ENCODE results near the gene SUPT6H. TPM values are rescaled to one million over a fixed set of nuclear protein-coding genes. Genes with fewer than 3 reads are reported as not detected.

The SUPT6H gene
- total and polyA plus RNA-seq, 9 of the 15 experiments (the other 6 are each of a cell fraction or from before 2014, with no cell fraction given) = 1.7 to 77.7 (median 49.2) TPM

DNA sequence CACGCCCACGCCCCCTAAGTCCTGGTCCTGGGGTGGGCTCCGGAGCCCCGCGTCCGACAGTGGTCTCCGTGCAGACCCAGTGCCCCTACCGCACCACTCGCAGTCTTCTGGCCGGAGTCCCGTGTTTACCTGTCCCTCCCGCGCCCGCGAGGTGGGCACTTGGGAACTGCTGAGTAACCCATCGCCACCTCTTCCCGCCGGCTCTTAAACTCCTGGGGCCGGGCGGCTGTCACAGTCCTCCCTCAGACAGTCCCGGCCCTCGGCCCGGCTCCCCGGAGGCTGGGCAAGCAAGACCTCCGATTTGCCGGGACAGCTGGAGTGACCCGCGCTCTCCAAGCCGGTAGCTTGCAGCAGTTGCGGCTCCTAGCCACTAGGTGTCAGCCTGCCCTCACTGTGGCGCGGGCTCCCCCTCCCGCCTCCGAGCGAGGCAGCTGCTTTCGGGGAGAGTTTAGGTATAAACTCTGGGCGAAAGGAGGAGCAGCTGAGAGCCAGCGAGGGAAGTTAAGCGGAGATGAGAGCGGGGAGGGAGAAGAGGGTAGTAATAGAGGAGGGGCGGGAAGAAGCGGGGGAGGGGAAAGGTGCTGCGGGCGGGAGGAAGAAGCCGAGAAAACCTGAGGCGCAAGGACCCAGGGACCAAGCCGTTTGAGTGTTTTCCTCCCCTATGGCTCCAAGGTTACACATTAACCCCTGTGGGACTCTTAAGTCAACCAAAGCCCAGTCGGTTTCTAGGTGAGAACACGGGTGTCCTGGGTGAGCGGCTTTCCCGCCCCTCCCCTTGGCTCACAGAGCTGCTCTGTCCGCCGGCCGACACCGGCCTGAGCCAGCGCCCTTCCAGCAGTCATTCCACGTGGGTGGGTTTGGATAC is 64.9 kb downstream of the SUPT6H start (continued):
- TF ChIP-seq, protein P1, sequence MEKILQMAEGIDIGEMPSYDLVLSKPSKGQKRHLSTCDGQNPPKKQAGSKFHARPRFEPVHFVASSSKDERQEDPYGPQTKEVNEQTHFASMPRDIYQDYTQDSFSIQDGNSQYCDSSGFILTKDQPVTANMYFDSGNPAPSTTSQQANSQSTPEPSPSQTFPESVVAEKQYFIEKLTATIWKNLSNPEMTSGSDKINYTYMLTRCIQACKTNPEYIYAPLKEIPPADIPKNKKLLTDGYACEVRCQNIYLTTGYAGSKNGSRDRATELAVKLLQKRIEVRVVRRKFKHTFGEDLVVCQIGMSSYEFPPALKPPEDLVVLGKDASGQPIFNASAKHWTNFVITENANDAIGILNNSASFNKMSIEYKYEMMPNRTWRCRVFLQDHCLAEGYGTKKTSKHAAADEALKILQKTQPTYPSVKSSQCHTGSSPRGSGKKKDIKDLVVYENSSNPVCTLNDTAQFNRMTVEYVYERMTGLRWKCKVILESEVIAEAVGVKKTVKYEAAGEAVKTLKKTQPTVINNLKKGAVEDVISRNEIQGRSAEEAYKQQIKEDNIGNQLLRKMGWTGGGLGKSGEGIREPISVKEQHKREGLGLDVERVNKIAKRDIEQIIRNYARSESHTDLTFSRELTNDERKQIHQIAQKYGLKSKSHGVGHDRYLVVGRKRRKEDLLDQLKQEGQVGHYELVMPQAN (IDR thresholded peaks at IDR 0.05; ENCODE audit: borderline replicate concordance) = peak; percentile 89
- TF ChIP-seq, protein P2, sequence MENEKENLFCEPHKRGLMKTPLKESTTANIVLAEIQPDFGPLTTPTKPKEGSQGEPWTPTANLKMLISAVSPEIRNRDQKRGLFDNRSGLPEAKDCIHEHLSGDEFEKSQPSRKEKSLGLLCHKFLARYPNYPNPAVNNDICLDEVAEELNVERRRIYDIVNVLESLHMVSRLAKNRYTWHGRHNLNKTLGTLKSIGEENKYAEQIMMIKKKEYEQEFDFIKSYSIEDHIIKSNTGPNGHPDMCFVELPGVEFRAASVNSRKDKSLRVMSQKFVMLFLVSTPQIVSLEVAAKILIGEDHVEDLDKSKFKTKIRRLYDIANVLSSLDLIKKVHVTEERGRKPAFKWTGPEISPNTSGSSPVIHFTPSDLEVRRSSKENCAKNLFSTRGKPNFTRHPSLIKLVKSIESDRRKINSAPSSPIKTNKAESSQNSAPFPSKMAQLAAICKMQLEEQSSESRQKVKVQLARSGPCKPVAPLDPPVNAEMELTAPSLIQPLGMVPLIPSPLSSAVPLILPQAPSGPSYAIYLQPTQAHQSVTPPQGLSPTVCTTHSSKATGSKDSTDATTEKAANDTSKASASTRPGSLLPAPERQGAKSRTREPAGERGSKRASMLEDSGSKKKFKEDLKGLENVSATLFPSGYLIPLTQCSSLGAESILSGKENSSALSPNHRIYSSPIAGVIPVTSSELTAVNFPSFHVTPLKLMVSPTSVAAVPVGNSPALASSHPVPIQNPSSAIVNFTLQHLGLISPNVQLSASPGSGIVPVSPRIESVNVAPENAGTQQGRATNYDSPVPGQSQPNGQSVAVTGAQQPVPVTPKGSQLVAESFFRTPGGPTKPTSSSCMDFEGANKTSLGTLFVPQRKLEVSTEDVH (IDR thresholded peaks at IDR 0.05; ENCODE audit: low read depth, partially characterized antibody) = peak; percentile 75
- TF ChIP-seq SMAD1 (IDR thresholded peaks at IDR 0.05; ENCODE audit: low read depth, low read length, partially characterized antibody) (peak; percentile 66), HMG20B (CRISPR knock-in tag; IDR thresholded peaks at IDR 0.05) (no peak), TAF9B (IDR thresholded peaks at IDR 0.05; ENCODE audit: partially characterized antibody) (no peak), MTA3 (IDR thresholded peaks at IDR 0.05; ENCODE audit: borderline replicate concordance) (peak; percentile 82; the same call in 1 of the 2 replicates), KAT7 (CRISPR knock-in tag; IDR thresholded peaks at IDR 0.05; ENCODE audit: borderline replicate concordance) (peak; percentile 88; the same call in 1 of the 2 replicates), FOXA1 (IDR thresholded peaks at IDR 0.05; ENCODE audit: borderline replicate concordance) (no peak), MXI1 (IDR thresholded peaks at IDR 0.05; ENCODE audit: low read depth, low read length) (peak; percentile 68)
- TF ChIP-seq, protein P3, sequence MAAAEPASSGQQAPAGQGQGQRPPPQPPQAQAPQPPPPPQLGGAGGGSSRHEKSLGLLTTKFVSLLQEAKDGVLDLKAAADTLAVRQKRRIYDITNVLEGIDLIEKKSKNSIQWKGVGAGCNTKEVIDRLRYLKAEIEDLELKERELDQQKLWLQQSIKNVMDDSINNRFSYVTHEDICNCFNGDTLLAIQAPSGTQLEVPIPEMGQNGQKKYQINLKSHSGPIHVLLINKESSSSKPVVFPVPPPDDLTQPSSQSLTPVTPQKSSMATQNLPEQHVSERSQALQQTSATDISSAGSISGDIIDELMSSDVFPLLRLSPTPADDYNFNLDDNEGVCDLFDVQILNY (CRISPR knock-in tag; IDR thresholded peaks at IDR 0.05) = peak; percentile 87; the same call in 1 of the 2 replicates
- TF ChIP-seq, protein P4, sequence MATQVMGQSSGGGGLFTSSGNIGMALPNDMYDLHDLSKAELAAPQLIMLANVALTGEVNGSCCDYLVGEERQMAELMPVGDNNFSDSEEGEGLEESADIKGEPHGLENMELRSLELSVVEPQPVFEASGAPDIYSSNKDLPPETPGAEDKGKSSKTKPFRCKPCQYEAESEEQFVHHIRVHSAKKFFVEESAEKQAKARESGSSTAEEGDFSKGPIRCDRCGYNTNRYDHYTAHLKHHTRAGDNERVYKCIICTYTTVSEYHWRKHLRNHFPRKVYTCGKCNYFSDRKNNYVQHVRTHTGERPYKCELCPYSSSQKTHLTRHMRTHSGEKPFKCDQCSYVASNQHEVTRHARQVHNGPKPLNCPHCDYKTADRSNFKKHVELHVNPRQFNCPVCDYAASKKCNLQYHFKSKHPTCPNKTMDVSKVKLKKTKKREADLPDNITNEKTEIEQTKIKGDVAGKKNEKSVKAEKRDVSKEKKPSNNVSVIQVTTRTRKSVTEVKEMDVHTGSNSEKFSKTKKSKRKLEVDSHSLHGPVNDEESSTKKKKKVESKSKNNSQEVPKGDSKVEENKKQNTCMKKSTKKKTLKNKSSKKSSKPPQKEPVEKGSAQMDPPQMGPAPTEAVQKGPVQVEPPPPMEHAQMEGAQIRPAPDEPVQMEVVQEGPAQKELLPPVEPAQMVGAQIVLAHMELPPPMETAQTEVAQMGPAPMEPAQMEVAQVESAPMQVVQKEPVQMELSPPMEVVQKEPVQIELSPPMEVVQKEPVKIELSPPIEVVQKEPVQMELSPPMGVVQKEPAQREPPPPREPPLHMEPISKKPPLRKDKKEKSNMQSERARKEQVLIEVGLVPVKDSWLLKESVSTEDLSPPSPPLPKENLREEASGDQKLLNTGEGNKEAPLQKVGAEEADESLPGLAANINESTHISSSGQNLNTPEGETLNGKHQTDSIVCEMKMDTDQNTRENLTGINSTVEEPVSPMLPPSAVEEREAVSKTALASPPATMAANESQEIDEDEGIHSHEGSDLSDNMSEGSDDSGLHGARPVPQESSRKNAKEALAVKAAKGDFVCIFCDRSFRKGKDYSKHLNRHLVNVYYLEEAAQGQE (IDR thresholded peaks at IDR 0.05; ENCODE audit: borderline replicate concordance) = peak; percentile 99
- TF ChIP-seq, protein P4 (CRISPR knock-in tag; IDR thresholded peaks at IDR 0.05; ENCODE audit: low read depth) = peak; percentile 39; the same call in 1 of the 2 replicates

Data from K562 (cell line).